Esophagus muscularis mucosa (tissue), 4 donors: Measurements from ENCODE around the gene OMG. TPM values are rescaled to one million over a fixed set of nuclear protein-coding genes. Genes with fewer than 3 reads are reported as not detected.
"Not testable (repeated sequence)": the region's sequence is repeated elsewhere in the genome, so short reads cannot be mapped to it uniquely, and the experiment has no call there.

Source experiments
- DNase-seq: peaks from one replicate; pipeline ENCODE4 v3.0.0-alpha.2; 2017; ENCODE audit errors: extremely low spot score
- H3K27ac ChIP-seq, 4 donors: fragments of 200-600 bp; sonication (generic); replicated peaks in 1 of 4; 1 replicate in 3 of 4; 2 replicates in 1 of 4; pipeline ENCODE4 v1.5.1; 2016 to 2019; ENCODE audit warnings: mild to moderate bottlenecking in 1 of 4
- H3K27me3 ChIP-seq, 4 donors: fragments of 200-600 bp; sonication (generic); one replicate each; pipeline versions ENCODE4 v1.5.1 to v1.6.0; 2016 to 2019
- H3K36me3 ChIP-seq, 4 donors: fragments of 200-600 bp; sonication (generic); one replicate each; pipeline ENCODE4 v1.5.1; 2016 to 2019
- H3K4me1 ChIP-seq, 4 donors: fragments of 200-600 bp; sonication (generic); one replicate each; pipeline ENCODE4 v1.5.1; 2016 to 2019
- H3K4me3 ChIP-seq, 4 donors: fragments of 200-600 bp; sonication (generic); 1 replicate in 2 of 4; 2 replicates in 2 of 4; pipeline ENCODE4 v1.5.1; 2016 to 2019; ENCODE audit warnings: mild to moderate bottlenecking in 4 of 4, moderate library complexity in 1 of 4
- H3K9me3 ChIP-seq, 4 donors: fragments of 200-600 bp; sonication (generic); 1 replicate in 3 of 4; 2 replicates in 1 of 4; pipeline ENCODE4 v1.5.1; 2016 to 2019
- EP300 ChIP-seq: sonication (generic); formaldehyde crosslinking; IDR thresholded peaks from one replicate; pipeline ENCODE4 v1.6.1; 2017; ENCODE audit warnings: antibody characterized with exemption
- POLR2A ChIP-seq: fragments of 450-650 bp; IDR thresholded peaks from one replicate; pipeline ENCODE4 v1.6.1; 2017; ENCODE audit warnings: antibody characterized with exemption, moderate library complexity, mild to moderate bottlenecking, low read depth
- POLR2AphosphoS5 ChIP-seq, 2 donors: sonication (generic); formaldehyde crosslinking; IDR thresholded peaks; one replicate each; pipeline ENCODE4 v1.6.1; 2017; ENCODE audit warnings: antibody characterized with exemption in 2 of 2
- WGBS: methylation state at CpG from one replicate; pipeline ENCODE4 v1.1.5; 2018; 5-methylcytosine and 5-hydroxymethylcytosine counted together
- intact Hi-C: fragments of 100-400 bp; cut with DNase I; formaldehyde crosslinking; loops from one replicate; pipeline ENCODE4 v1.15.1; 2023
- total RNA-seq, 4 donors: library from RNA; depleted of rRNA; stranded (reverse); fragments of >200 nt; gene quantifications; one replicate each; pipeline versions ENCODE4 v1.1.0 to v1.2.1, GENCODE V29; 2016
- TF ChIP-seq, protein P1 (sequence below), 3 experiments: fragments of 200-600 bp in 2 of 3; fragments of 450-650 bp in 1 of 3; sonication (generic) in 2 of 3; IDR thresholded peaks; one replicate each; pipeline ENCODE4 v1.5.1; 2017 to 2019; ENCODE audit warnings: antibody characterized with exemption in 3 of 3, mild to moderate bottlenecking in 2 of 3, moderate library complexity in 1 of 3

OMG gene
- total RNA-seq, 4 donors from 2014 or later = 0.66 to 1.1 TPM; not detected in 2

DNA sequence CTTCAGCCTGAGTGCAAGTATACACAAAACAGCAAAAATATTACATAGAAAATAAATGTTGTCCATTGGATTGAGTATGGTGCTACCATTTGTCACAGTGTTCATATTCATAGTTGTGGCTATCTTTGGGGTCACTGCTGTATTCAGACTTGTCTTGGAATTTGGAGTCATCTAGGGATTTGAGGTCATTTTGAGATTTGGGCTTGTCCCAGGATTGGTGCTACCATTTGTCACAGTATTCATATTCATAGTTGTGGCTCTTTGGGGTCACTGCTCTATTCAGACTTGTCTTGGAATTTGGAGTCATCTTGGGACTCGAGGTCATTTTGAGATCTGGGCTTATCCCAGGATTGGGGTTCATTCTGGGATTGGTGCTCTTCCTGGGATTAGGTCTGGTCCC is 24.8 kb downstream of the OMG start:
- 67% methylated on average over 1 of the region's 1 CpG for WGBS
- intact Hi-C loops = no loop called here
- H3K27me3 ChIP-seq = no peaks in the 10 kb centered on the region
- H3K27ac ChIP-seq = no peak overlapping the region
- TF ChIP-seq POLR2AphosphoS5 (IDR thresholded peaks at IDR 0.05) (no peak), POLR2A (no peak), EP300 (no peak)
- TF ChIP-seq, protein P1, sequence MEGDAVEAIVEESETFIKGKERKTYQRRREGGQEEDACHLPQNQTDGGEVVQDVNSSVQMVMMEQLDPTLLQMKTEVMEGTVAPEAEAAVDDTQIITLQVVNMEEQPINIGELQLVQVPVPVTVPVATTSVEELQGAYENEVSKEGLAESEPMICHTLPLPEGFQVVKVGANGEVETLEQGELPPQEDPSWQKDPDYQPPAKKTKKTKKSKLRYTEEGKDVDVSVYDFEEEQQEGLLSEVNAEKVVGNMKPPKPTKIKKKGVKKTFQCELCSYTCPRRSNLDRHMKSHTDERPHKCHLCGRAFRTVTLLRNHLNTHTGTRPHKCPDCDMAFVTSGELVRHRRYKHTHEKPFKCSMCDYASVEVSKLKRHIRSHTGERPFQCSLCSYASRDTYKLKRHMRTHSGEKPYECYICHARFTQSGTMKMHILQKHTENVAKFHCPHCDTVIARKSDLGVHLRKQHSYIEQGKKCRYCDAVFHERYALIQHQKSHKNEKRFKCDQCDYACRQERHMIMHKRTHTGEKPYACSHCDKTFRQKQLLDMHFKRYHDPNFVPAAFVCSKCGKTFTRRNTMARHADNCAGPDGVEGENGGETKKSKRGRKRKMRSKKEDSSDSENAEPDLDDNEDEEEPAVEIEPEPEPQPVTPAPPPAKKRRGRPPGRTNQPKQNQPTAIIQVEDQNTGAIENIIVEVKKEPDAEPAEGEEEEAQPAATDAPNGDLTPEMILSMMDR (IDR thresholded peaks at IDR 0.05) = no peak
- DNase-seq = no peak
- H3K36me3 ChIP-seq = peaks cover 2 to 51% (median 17%) of the 10 kb centered on the region in 4 donors
- no peaks in the 10 kb centered on the region for H3K9me3 ChIP-seq
- H3K4me3 ChIP-seq = no peak overlapping the region
- peaks cover 13 to 43% (median 25%) of the 10 kb centered on the region in 4 donors for H3K4me1 ChIP-seq

DNA sequence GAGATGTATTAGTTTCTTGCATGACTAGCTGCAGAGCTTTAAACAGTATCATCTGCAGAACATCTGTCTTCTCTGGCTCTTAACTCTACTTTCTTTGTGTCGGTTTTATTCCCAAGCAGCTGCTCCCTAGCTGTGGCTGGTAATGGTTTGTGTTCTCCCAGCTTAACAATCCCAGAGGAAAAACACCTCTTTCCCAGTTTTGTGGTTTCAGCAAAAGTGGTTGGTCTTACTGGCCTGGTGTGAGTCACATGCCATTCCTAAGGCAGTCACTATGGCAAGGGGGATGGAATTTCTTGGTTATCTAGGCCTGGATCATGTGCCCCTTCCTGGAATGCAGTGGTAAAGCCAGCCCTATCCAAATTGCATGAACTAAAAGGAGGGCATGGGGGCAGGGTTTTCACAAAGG is 27.5 kb downstream of the OMG start:
- 45% methylated on average over 1 of the region's 1 CpG for WGBS
- no peak overlapping the region for H3K4me3 ChIP-seq
- H3K4me1 ChIP-seq = peaks cover 13 to 37% (median 25%) of the 10 kb centered on the region in 4 donors
- intact Hi-C loops = no loop called here
- DNase-seq = no peak
- TF ChIP-seq EP300 (no peak), POLR2AphosphoS5 (IDR thresholded peaks at IDR 0.05) (no peak)
- TF ChIP-seq, protein P1 (IDR thresholded peaks at IDR 0.05) = no peak
- H3K27me3 ChIP-seq = no peaks in the 10 kb centered on the region
- no peaks in the 10 kb centered on the region for H3K9me3 ChIP-seq
- H3K36me3 ChIP-seq = peaks cover 0 to 64% (median 21%) of the 10 kb centered on the region in 4 donors
- peak overlapping the region in 3 of 4 donors; percentile 12 to 16 (median 15) for H3K27ac ChIP-seq

DNA sequence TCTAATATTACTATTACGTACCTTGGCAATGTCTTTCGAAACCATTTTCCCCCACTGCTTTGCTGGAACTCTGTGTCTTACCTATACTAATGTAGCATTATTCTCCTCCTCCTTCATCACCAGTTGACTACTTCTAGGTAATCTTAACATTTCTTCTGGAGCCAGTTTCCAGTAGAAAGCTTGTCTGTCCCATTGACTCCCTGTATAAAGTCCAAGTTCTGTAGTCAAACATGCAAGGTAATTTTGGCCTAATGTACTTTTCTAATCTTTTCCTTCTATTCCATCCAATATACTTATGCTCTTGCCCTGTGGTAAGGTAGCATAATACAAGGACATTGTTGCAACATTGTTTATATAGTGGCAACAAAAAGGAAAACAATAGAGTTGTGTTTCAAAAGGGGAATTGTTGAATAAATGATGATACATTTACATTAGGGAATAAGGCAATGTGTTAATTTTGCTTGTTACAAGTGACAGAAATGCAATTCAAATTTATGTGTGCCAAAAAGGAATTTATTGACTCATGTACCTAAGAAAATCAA is 27.9 kb downstream of the OMG start:
- Histone ChIP-seq H3K9me3 (no peaks in the 10 kb centered on the region), H3K27me3 (no peaks in the 10 kb centered on the region), H3K4me1 (peaks cover 13 to 33% (median 25%) of the 10 kb centered on the region in 4 donors), H3K4me3 (no peak overlapping the region), H3K27ac (peak overlapping the region in 3 of 4 donors; percentile 8 to 44 (median 36)), H3K36me3 (peaks cover 0 to 64% (median 21%) of the 10 kb centered on the region in 4 donors)
- WGBS = 100% methylated on average over 2 of the region's 2 CpGs
- DNase-seq = no peak
- no peak for TF ChIP-seq POLR2AphosphoS5 (IDR thresholded peaks at IDR 0.05)
- TF ChIP-seq POLR2A = no peak
- no peak for TF ChIP-seq EP300
- TF ChIP-seq, protein P1 (IDR thresholded peaks at IDR 0.05) = no peak
- intact Hi-C loops = no loop called here

DNA sequence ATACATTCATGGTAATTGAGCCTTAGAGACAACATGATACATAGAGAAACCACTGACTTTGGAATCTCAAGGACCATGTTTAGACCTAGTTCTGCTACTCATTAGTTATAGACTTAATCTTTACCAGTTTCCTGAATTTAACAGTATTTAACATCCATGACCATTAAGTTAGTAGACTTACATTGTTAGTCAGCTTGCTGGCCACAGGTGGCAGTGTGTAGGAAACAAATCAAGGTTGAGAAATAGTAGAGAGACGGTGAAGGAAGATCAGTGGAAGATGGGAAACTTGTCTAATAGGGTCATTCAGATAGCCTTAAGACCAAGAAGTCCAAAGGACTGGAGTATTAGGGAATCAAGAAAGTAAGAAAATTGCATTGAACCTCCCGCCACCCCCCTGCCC is 31.0 kb downstream of the OMG start:
- Histone ChIP-seq H3K4me1 (peaks cover 13 to 19% (median 17%) of the 10 kb centered on the region in 4 donors), H3K9me3 (no peaks in the 10 kb centered on the region), H3K27me3 (no peaks in the 10 kb centered on the region), H3K36me3 (peaks cover 5 to 73% (median 34%) of the 10 kb centered on the region in 4 donors), H3K27ac (no peak overlapping the region), H3K4me3 (no peak overlapping the region)
- intact Hi-C loops = no loop called here
- TF ChIP-seq EP300 (no peak), POLR2A (no peak), POLR2AphosphoS5 (IDR thresholded peaks at IDR 0.05) (no peak)
- TF ChIP-seq, protein P1 (IDR thresholded peaks at IDR 0.05) = no peak
- WGBS = 92% methylated on average over 2 of the region's 2 CpGs
- DNase-seq = no peak

DNA sequence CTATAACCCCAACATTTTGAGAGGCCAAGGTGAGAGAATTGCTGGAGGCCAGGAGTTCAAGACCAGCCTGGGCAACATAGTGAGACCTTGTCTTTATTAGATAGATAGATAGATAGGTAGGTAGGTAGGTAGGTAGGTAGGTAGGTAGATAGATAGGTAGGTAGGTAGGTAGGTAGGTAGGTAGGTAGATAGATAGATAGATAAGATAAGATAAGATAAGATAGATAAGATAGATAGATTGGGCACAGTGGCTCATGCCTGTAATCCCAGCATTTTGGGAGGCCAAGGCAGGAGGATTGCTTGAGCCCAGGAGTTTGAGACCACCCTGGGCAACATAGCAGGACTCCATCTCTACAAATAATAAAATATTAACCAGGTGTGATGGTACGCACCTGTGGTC is 34.1 kb downstream of the OMG start:
- H3K36me3 ChIP-seq = peaks cover 5 to 64% (median 47%) of the 10 kb centered on the region in 4 donors

More for the DNA sequence above, 34.1 kb downstream of the OMG start:
- WGBS = 100% methylated on average over 1 of the region's 1 CpG
- H3K4me1 ChIP-seq, H3K27me3 ChIP-seq, intact Hi-C loops, DNase-seq, H3K4me3 ChIP-seq, H3K9me3 ChIP-seq, H3K27ac ChIP-seq: not testable (repeated sequence)
